ENCODE measurements around the gene EXOSC6. TPM values are rescaled to one million over a fixed set of nuclear protein-coding genes. Genes with fewer than 3 reads are reported as not detected.

EXOSC6 gene
- total RNA-seq, 1 experiment from 2014 or later: 41.6 TPM

DNA sequence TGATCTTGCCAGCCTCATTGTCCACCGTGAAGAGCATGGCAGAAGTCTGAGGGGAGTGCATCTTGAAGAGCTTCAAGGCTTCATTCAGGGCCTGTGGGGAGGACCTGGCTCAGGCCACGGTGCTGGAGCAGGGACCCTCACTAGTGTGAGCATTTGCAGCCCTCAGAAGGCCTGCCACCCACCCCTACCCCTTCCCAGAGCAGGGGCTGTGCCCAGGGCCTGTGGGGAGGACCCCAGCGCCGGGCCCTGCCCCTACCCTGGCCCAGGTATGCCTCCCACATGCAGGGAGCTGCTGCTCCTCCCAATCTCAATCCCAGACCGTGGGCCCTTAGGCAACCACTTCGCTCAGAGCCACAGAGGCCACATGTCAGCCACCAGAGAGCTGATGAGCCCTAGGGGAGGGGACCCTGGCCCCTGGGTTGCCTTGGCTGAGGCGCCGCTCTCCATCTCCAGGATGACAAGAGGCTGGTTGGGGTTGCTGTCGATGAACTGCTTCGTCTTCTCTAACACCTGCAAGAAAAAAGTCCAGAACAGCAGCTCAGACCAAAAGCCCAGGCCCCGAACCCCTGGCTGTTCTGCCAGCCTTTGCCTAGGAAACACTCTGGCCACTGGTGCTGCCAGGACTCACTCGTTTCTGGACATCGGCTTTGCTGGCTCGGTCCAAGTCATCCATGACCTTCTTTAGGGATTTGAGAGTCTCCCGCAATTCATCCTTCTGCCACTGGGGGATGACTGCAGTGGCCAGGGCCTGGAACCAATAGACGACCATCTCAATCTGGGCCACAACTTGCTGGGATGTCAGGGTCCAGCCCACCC, 1.8 kb upstream of the EXOSC6 start:
- H3K36me3 Mint-ChIP-seq (ENCODE audit: insufficient read depth in 1 of 3, low read depth in 3 of 3): peaks cover 48 to 81% (median 67%) of the 10 kb centered on the region in 3 experiments
- H3K4me2 ChIP-seq (ENCODE audit: insufficient read depth, insufficient read length, low read length): no peak overlapping the region
- H2AK5ac ChIP-seq (ENCODE audit: insufficient read length, low read length): no peak overlapping the region
- no peak overlapping the region for H3K18ac ChIP-seq (ENCODE audit: insufficient read length, low read depth, low read length)
- no peak overlapping the region for H3K14ac ChIP-seq (ENCODE audit: insufficient read depth, low read length)
- no peak overlapping the region for H2AFZ ChIP-seq (ENCODE audit: low read length)
- H3K27me3 ChIP-seq (ENCODE audit: insufficient read depth, low read length): no peaks in the 10 kb centered on the region
- H3K27me3 Mint-ChIP-seq (ENCODE audit: low read depth): peaks cover 1% of the 10 kb centered on the region; the same call in 1 of the 2 replicates
- H3K23ac ChIP-seq (ENCODE audit: insufficient read length, low read depth, low read length): no peak overlapping the region
- H4K5ac ChIP-seq (ENCODE audit: insufficient read length, low read depth, low read length): no peak overlapping the region
- H2BK15ac ChIP-seq (ENCODE audit: low read depth, low read length): no peak overlapping the region
- no peak overlapping the region for H4K91ac ChIP-seq (ENCODE audit: insufficient read length, low read depth, low read length)
- DNase-seq: peak; percentile 71
- H4K20me1 ChIP-seq (ENCODE audit: control insufficient read depth, insufficient read depth, insufficient read length): no peaks in the 10 kb centered on the region
- H3K79me1 ChIP-seq (ENCODE audit: insufficient read depth, low read depth, low read length, poor library complexity, severe bottlenecking): no peaks in the 10 kb centered on the region
- H3K4ac ChIP-seq (ENCODE audit: low read depth, low read length): no peak overlapping the region
- H3K27ac ChIP-seq (ENCODE audit: insufficient read length, low read depth, low read length): no peak overlapping the region
- H3K9me3 Mint-ChIP-seq: no peaks in the 10 kb centered on the region
- no peak overlapping the region for H3T11ph ChIP-seq (ENCODE audit: low read length)
- H3K4me3 Mint-ChIP-seq: peak overlapping the region in 1 of 2 experiments; percentile 14; a peak in 3 of 5 replicates
- no peak overlapping the region for H4K8ac ChIP-seq (replicated peaks; ENCODE audit: insufficient read length, low read depth, low read length)
- H3K9ac ChIP-seq (ENCODE audit: extremely low read depth, insufficient read length, low read length): no peak overlapping the region
- no peak overlapping the region for H2BK120ac ChIP-seq (ENCODE audit: low read depth, low read length, poor library complexity, severe bottlenecking)
- H3K4me1 ChIP-seq (ENCODE audit: insufficient read depth, low read length): no peaks in the 10 kb centered on the region
- H3K4me1 Mint-ChIP-seq: peaks cover 7 to 11% of the 10 kb centered on the region in 2 experiments
- H3K27ac Mint-ChIP-seq: peak overlapping the region; percentile 48 to 89 (median 75); a peak in 4 of 7 replicates
- WGBS (ENCODE audit: extremely low coverage, insufficient read length, low lambda C conversion rate): no CpG with 5 or more reads among the region's 16 CpGs
- H3K56ac ChIP-seq (ENCODE audit: insufficient read length, low read depth, low read length): no peak overlapping the region
- TF ChIP-seq, protein P1, sequence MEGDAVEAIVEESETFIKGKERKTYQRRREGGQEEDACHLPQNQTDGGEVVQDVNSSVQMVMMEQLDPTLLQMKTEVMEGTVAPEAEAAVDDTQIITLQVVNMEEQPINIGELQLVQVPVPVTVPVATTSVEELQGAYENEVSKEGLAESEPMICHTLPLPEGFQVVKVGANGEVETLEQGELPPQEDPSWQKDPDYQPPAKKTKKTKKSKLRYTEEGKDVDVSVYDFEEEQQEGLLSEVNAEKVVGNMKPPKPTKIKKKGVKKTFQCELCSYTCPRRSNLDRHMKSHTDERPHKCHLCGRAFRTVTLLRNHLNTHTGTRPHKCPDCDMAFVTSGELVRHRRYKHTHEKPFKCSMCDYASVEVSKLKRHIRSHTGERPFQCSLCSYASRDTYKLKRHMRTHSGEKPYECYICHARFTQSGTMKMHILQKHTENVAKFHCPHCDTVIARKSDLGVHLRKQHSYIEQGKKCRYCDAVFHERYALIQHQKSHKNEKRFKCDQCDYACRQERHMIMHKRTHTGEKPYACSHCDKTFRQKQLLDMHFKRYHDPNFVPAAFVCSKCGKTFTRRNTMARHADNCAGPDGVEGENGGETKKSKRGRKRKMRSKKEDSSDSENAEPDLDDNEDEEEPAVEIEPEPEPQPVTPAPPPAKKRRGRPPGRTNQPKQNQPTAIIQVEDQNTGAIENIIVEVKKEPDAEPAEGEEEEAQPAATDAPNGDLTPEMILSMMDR (conservative IDR thresholded peaks at IDR 0.05): peak; percentile 68
- no peak overlapping the region for H2BK5ac ChIP-seq (ENCODE audit: insufficient read length, low read length)
- no peak overlapping the region for H2BK12ac ChIP-seq (ENCODE audit: insufficient read length, low read depth, low read length)
- H3K79me2 ChIP-seq (ENCODE audit: insufficient read depth, low read length): peaks cover 2% of the 10 kb centered on the region; the same call in 1 of the 2 replicates
- no peaks in the 10 kb centered on the region for H3K23me2 ChIP-seq (ENCODE audit: insufficient read length, low read depth, low read length, poor library complexity, severe bottlenecking)
- no peak overlapping the region for H2BK20ac ChIP-seq (ENCODE audit: low read depth, low read length, poor library complexity, severe bottlenecking)
- H3K9me3 ChIP-seq (ENCODE audit: control insufficient read depth, low read depth, low read length): no peaks in the 10 kb centered on the region
